SK-N-SH (cell line): ENCODE measurements around the gene LKAAEAR1. TPM values are rescaled to one million over a fixed set of nuclear protein-coding genes. Genes with fewer than 3 reads are reported as not detected.

Source experiments
- CTCF ChIA-PET: fragments of 300-600, 350-600 bp; formaldehyde crosslinking; extraction: SDS; loops from one replicate; lab custom pipeline; 2021; lab: Yijun Ruan, JAX
- POLR2A ChIA-PET: fragments of 350-600 bp; sonication (Branson Sonifier 250); formaldehyde crosslinking; extraction: SDS; loops from one replicate; lab custom pipeline; 2020; ENCODE audit warnings: antibody characterized with exemption, inconsistent platforms; lab: Yijun Ruan, JAX
- DNase-seq: peaks from one replicate; pipeline ENCODE4 v3.0.0; 2012
- H2AFZ ChIP-seq: fragments of 200-600 bp; sonication (generic); 2 replicates; pipeline ENCODE4 v1.8.1; 2016; ENCODE audit warnings: antibody characterized with exemption, mild to moderate bottlenecking, low read depth
- H3F3A ChIP-seq: fragments of 200-600 bp; sonication (generic); replicated peaks from 2 replicates; pipeline ENCODE3; 2016; ENCODE audit warnings: antibody characterized with exemption, mild to moderate bottlenecking; ENCODE audit not compliant: insufficient read depth
- H3K27ac ChIP-seq, 2 experiments: fragments of 200-500 bp in 1 of 2; fragments of 200-600 bp in 1 of 2; sonication (Bioruptor generic) in 1 of 2; sonication (generic), shearing (Covaris generic) in 1 of 2; 2 replicates each; pipeline versions ENCODE4 v1.5.1 to v1.6.1; 2014 to 2016; ENCODE audit warnings: low read depth in 2 of 2, inconsistent platforms in 1 of 2, low read length in 1 of 2, mild to moderate bottlenecking in 1 of 2, mixed read lengths in 1 of 2
- H3K27me3 ChIP-seq: fragments of 200-600 bp; sonication (generic), shearing (Covaris generic); 2 replicates; pipeline ENCODE4 v1.6.1; 2016; ENCODE audit warnings: mixed run types; ENCODE audit not compliant: insufficient read depth
- H3K36me3 ChIP-seq, 2 experiments: fragments of 200-500 bp in 1 of 2; fragments of 200-600 bp in 1 of 2; sonication (Bioruptor generic) in 1 of 2; sonication (generic) in 1 of 2; replicated peaks in 1 of 2; 2 replicates each; pipeline versions ENCODE3 to v1.5.1; 2014 to 2016; ENCODE audit warnings: low read length in 1 of 2, mild to moderate bottlenecking in 1 of 2; ENCODE audit not compliant: insufficient read depth in 2 of 2, control insufficient read depth in 1 of 2
- H3K4me1 ChIP-seq, 2 experiments: fragments of 200-500 bp in 1 of 2; fragments of 200-600 bp in 1 of 2; sonication (Bioruptor generic) in 1 of 2; sonication (generic), shearing (Covaris generic) in 1 of 2; 2 replicates each; pipeline versions ENCODE4 v1.5.1 to v1.6.1; 2014 to 2016; ENCODE audit warnings: low read depth in 1 of 2, low read length in 1 of 2, mixed run types in 1 of 2; ENCODE audit not compliant: insufficient read depth in 2 of 2, control insufficient read depth in 1 of 2
- H3K4me2 ChIP-seq: fragments of 200-600 bp; sonication (generic), shearing (Covaris generic); 2 replicates; pipeline ENCODE4 v1.6.1; 2017; ENCODE audit warnings: mixed run types
- H3K4me3 ChIP-seq, 2 experiments: fragments of 200-500 bp in 1 of 2; fragments of 200-600 bp in 1 of 2; sonication (Bioruptor generic) in 1 of 2; sonication (generic), shearing (Covaris generic) in 1 of 2; 2 replicates each; pipeline versions ENCODE4 v1.5.1 to v1.8.1; 2014 to 2016; ENCODE audit warnings: low read depth in 2 of 2, inconsistent platforms in 1 of 2, low read length in 1 of 2, mild to moderate bottlenecking in 1 of 2, mixed read lengths in 1 of 2, moderate library complexity in 1 of 2
- H3K79me2 ChIP-seq: fragments of 200-600 bp; sonication (generic); 2 replicates; pipeline ENCODE4 v1.8.1; 2017; ENCODE audit warnings: mild to moderate bottlenecking; ENCODE audit not compliant: insufficient read depth
- H3K9ac ChIP-seq: fragments of 200-600 bp; sonication (generic); 2 replicates; pipeline ENCODE4 v1.6.1; 2017; ENCODE audit warnings: mixed run types
- H3K9me2 ChIP-seq: fragments of 200-600 bp; sonication (generic); 2 replicates; pipeline ENCODE4 v1.6.1; 2017; ENCODE audit warnings: mixed run types
- H3K9me3 ChIP-seq: fragments of 200-600 bp; sonication (generic); 2 replicates; pipeline ENCODE4 v1.6.1; 2017; ENCODE audit warnings: mixed run types, mild to moderate bottlenecking, moderate library complexity
- H4K20me1 ChIP-seq: fragments of 200-600 bp; sonication (generic); 2 replicates; pipeline ENCODE4 v1.6.1; 2017; ENCODE audit warnings: mild to moderate bottlenecking, mixed run types; ENCODE audit not compliant: insufficient read depth
- CTCF ChIP-seq: fragments of 200-600 bp; sonication (generic); IDR thresholded peaks from 2 replicates; pipeline ENCODE4 v1.6.1; 2017; ENCODE audit warnings: antibody characterized with exemption, mild to moderate bottlenecking, moderate library complexity
- ELF1 ChIP-seq: IDR thresholded peaks from 2 replicates; pipeline ENCODE4 v1.4.0; 2012
- EP300 ChIP-seq, 2 experiments: IDR thresholded peaks; 2 replicates each; pipeline versions ENCODE4 v1.4.0 to v1.6.1; 2012; ENCODE audit warnings: borderline replicate concordance in 1 of 2, low read depth in 1 of 2, low read length in 1 of 2
- FOXM1 ChIP-seq: IDR thresholded peaks from 2 replicates; pipeline ENCODE4 v1.4.0; 2012; ENCODE audit warnings: low read depth, mild to moderate bottlenecking
- GATA2 ChIP-seq: sonication (generic); formaldehyde crosslinking; IDR thresholded peaks from 2 replicates; pipeline ENCODE4 v1.5.0; 2020; ENCODE audit warnings: mild to moderate bottlenecking, missing genetic modification reagents
- NFIC ChIP-seq: IDR thresholded peaks from 2 replicates; pipeline ENCODE4 v1.4.0; 2012; ENCODE audit warnings: borderline replicate concordance
- NRF1 ChIP-seq: IDR thresholded peaks from 2 replicates; pipeline ENCODE4 v1.6.1; 2012; ENCODE audit warnings: low read depth, mild to moderate bottlenecking, low read length
- RAD21 ChIP-seq: IDR thresholded peaks from 2 replicates; pipeline ENCODE4 v1.6.1; 2012; ENCODE audit warnings: mild to moderate bottlenecking, low read length
- RCOR1 ChIP-seq: fragments of 150-350 bp; IDR thresholded peaks from 2 replicates; pipeline ENCODE4 v1.6.1; 2017; ENCODE audit warnings: antibody characterized with exemption, low read length
- SMC3 ChIP-seq: IDR thresholded peaks from 2 replicates; pipeline ENCODE4 v1.6.1; 2012; ENCODE audit warnings: low read depth, low read length, improper control_type of control experiment
- WGBS: methylation state at CpG from one replicate; pipeline ENCODE4 v1.1.6; 2017; ENCODE audit warnings: low lambda C conversion rate; 5-methylcytosine and 5-hydroxymethylcytosine counted together
- polyA plus RNA-seq, 3 experiments: library from polyadenylated mRNA; depleted of rRNA; stranded (reverse); fragments of >200 nt; gene quantifications; 2 replicates each; pipeline ENCODE4 v1.2.3, GENCODE V29; 2012
- TF ChIP-seq, protein P1 (sequence below): fragments of 150-350 bp; IDR thresholded peaks from 2 replicates; pipeline ENCODE4 v1.6.1; 2017; ENCODE audit warnings: antibody characterized with exemption, low read length, low read depth, borderline replicate concordance

The LKAAEAR1 gene
- polyA plus RNA-seq, 1 of the 3 experiments (the other 2 are of a cell fraction): 0.71 TPM

DNA sequence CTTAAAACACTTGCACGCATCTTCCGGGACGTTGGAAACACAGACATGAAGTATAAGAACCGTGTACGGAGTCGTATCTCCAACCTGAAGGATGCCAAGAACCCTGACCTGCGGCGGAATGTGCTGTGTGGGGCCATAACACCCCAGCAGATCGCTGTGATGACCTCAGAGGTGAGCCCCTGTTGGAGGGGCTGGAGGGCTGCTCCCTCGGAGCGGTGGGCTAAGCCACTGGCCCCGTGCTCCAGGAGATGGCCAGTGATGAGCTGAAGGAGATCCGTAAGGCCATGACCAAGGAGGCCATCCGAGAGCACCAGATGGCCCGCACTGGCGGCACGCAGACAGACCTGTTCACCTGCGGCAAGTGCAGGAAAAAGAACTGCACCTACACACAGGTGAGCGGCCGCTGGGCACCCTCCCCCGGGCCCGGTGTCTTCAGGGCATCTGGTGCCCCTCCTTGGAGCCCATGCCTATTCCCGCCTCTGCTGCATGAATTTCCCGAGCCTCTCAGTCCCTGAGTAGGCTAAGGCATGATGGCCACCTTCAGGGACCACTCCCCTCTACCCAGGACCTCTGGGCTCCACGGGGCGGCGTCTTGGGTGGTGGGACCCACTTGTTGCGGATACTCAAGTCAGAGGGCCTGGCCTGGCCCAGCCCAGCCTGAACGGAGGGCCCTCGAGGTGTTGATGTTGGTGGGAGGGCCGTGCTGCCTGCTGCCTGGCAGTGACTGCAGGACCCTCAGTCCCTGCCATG is 13.8 kb downstream of the LKAAEAR1 start:
- no peaks in the 10 kb centered on the region for H3K79me2 ChIP-seq
- H3K9ac ChIP-seq: no peak overlapping the region
- H3K27me3 ChIP-seq: no peaks in the 10 kb centered on the region
- WGBS: 95% methylated on average over 15 of the region's 31 CpGs
- H3K36me3 ChIP-seq: peaks cover 0 to 17% of the 10 kb centered on the region in 2 experiments
- H3K27ac ChIP-seq: no peak overlapping the region
- H3F3A ChIP-seq: no peaks in the 10 kb centered on the region
- no peak for DNase-seq
- H4K20me1 ChIP-seq: no peaks in the 10 kb centered on the region
- peaks cover 0 to 4% of the 10 kb centered on the region in 2 experiments; a peak in 1 of 4 replicates for H3K4me1 ChIP-seq
- ChIA-PET POLR2A (no interaction called here), CTCF (interaction anchor here (0.6 to 2.9 kb wide), 16 partner anchors 9 to 195 kb away, joined by 3 to 21 read pairs (median 5); partner anchors contain the start of genes DNAJC5, LKAAEAR1, OPRL1 and RGS19)
- no peaks in the 10 kb centered on the region for H3K9me2 ChIP-seq
- TF ChIP-seq ELF1 (no peak), EP300 (IDR thresholded peaks at IDR 0.05; ENCODE audit: borderline replicate concordance in 1 of 2, low read depth in 1 of 2, low read length in 1 of 2) (no peak), NRF1 (no peak), RCOR1 (no peak), GATA2 (no peak), NFIC (no peak)
- TF ChIP-seq, protein P1, sequence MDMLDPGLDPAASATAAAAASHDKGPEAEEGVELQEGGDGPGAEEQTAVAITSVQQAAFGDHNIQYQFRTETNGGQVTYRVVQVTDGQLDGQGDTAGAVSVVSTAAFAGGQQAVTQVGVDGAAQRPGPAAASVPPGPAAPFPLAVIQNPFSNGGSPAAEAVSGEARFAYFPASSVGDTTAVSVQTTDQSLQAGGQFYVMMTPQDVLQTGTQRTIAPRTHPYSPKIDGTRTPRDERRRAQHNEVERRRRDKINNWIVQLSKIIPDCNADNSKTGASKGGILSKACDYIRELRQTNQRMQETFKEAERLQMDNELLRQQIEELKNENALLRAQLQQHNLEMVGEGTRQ: no peak
- no peaks in the 10 kb centered on the region for H3K9me3 ChIP-seq
- no peak overlapping the region; a peak in 1 of 4 replicates for H3K4me3 ChIP-seq
- H3K4me2 ChIP-seq: no peak overlapping the region
- no peak overlapping the region for H2AFZ ChIP-seq

DNA sequence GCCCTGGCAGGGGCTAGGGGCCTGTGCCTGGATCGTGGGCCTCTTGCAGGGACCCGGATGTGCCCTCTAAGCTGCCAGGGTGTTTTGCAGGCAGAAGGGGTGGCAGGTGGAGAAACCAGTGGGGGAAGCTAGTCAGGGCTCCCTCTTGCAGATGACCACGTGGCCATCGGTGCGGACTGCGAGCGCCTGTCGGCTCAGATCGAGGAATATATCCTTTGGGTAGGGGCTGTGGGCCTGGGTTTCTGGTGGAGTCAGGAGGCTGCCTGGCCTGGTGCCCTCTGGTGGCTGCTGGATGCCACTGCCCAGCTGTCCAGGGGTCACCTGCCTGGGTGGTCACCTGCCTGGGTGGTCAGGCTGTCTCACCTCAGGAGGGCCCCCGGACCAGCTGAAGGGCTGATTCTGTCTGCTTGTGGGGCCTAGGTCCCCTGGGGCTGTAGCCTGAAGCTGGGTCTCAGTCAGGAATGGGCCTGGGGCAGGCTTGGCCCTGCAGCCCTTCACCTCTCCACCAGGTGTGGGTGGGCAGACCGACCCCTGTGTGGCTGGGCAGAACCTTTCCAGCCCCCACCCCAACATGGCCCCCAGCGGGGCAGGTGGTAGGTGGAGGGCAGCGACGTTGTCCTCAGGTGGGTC is 14.5 kb downstream of the LKAAEAR1 start:
- CTCF ChIA-PET: interaction anchor here (0.6 to 2.9 kb wide), 22 partner anchors 8 to 194 kb away, joined by 3 to 21 read pairs (median 4); partner anchors contain the start of genes DNAJC5, LKAAEAR1, OPRL1 and RGS19
- TF ChIP-seq FOXM1 (no peak), SMC3 (peak; percentile 43), CTCF (peak; percentile 76), RAD21 (peak; percentile 41)

More for the DNA sequence above, 14.5 kb downstream of the LKAAEAR1 start:
- H3K4me3 ChIP-seq: no peak overlapping the region; a peak in 1 of 4 replicates
- H3K27me3 ChIP-seq: no peaks in the 10 kb centered on the region
- peak; percentile 89 for DNase-seq
- H3K79me2 ChIP-seq: no peaks in the 10 kb centered on the region
- no peaks in the 10 kb centered on the region for H3F3A ChIP-seq
- H3K27ac ChIP-seq: no peak overlapping the region
- no peak overlapping the region for H3K4me2 ChIP-seq
- WGBS: no CpG with 5 or more reads among the region's 14 CpGs
- POLR2A ChIA-PET: no interaction called here
- peaks cover 0 to 17% of the 10 kb centered on the region in 2 experiments for H3K36me3 ChIP-seq
- H3K9me2 ChIP-seq: no peaks in the 10 kb centered on the region
- no peaks in the 10 kb centered on the region for H3K9me3 ChIP-seq
- H3K4me1 ChIP-seq: peaks cover 0 to 4% of the 10 kb centered on the region in 2 experiments; a peak in 1 of 4 replicates
- no peak overlapping the region for H2AFZ ChIP-seq
- no peaks in the 10 kb centered on the region for H4K20me1 ChIP-seq
- H3K9ac ChIP-seq: no peak overlapping the region
